Ovary (tissue), 10 donors: ENCODE measurements around the gene CPLX3. TPM values are rescaled to one million over a fixed set of nuclear protein-coding genes. Genes with fewer than 3 reads are reported as not detected.
A peak's percentile ranks its signal among the peaks of the same experiment; 100 is the strongest.

ENCODE experiments used
- DNase-seq, 5 donors: peaks; one replicate each; pipeline ENCODE4 v3.0.0-alpha.2; 2019 to 2020
- H3K27ac ChIP-seq, 2 donors: fragments of 200-600 bp; one replicate each; pipeline versions ENCODE4 v1.5.1 to v1.8.0; 2019 to 2022
- H3K27me3 ChIP-seq: fragments of 200-600 bp; one replicate; pipeline ENCODE4 v1.8.0; 2022
- H3K36me3 ChIP-seq: fragments of 200-600 bp; sonication (generic); one replicate; pipeline ENCODE4 v1.5.1; 2019
- H3K4me1 ChIP-seq: one replicate; pipeline ENCODE4 v1.8.1; 2013; ENCODE audit warnings: mild to moderate bottlenecking, moderate library complexity; ENCODE audit not compliant: insufficient read depth
- H3K4me3 ChIP-seq: fragments of 200-600 bp; sonication (generic); one replicate; pipeline ENCODE4 v1.5.1; 2017
- H3K9me3 ChIP-seq, 2 donors: fragments of 200-600 bp in 1 of 2; sonication (generic) in 1 of 2; one replicate each; pipeline versions ENCODE4 v1.5.1 to v1.8.1; 2013 to 2019; ENCODE audit warnings: mild to moderate bottlenecking in 1 of 2, moderate library complexity in 1 of 2
- EP300 ChIP-seq: sonication (generic); formaldehyde crosslinking; IDR thresholded peaks from one replicate; pipeline ENCODE4 v1.6.1; 2017; ENCODE audit warnings: antibody characterized with exemption
- POLR2A ChIP-seq: fragments of 450-650 bp; IDR thresholded peaks from one replicate; pipeline ENCODE4 v1.6.1; 2017; ENCODE audit warnings: antibody characterized with exemption, mild to moderate bottlenecking, moderate library complexity
- WGBS, 3 donors: extraction: QIAGEN DNeasy Blood & Tissue Kit in 1 of 3; methylation state at CpG; one replicate each; pipeline versions ENCODE4 v1.1.5 to v1.1.7; 2013 to 2017; 5-methylcytosine and 5-hydroxymethylcytosine counted together
- intact Hi-C, 4 donors: fragments of 100-400 bp; cut with DNase I; formaldehyde crosslinking; loops; one replicate each; pipeline versions ENCODE4 v1.11.0 to v1.15.1; 2022 to 2023
- long read RNA-seq, 3 donors: library from polyadenylated mRNA in 2 of 3; unstranded in 2 of 3; transcript quantifications; one replicate each; pipeline ENCODE4 v2.0.0 and lab custom pipeline, GENCODE V29; 2021 to 2026
- polyA plus RNA-seq, 2 donors: library from polyadenylated mRNA; stranded (reverse); fragments of 200-250 nt in 1 of 2; fragments of 350-450 nt in 1 of 2; fragmentation: Illumina TruSeq in 1 of 2; extraction: RNeasy Lipid Tissue Mini Kit (QIAGEN cat#74804) in 1 of 2; gene quantifications; one replicate each; pipeline ENCODE4 v1.2.3, GENCODE V29; 2013 to 2014
- total RNA-seq, 7 donors: library from RNA; depleted of rRNA in 2 of 7; stranded (reverse); fragments of >200 nt in 2 of 7; fragmentation: NEBNext Ultra II Directional in 3 of 7; extraction: Animal tissue kit (Norgen Biotek cat#: 25700) in 3 of 7; gene quantifications; one replicate each; pipeline versions ENCODE4 v1.1.0 to v1.2.4, GENCODE V29; 2016 to 2023
- TF ChIP-seq, protein P1 (sequence below), 3 donors: fragments of 450-650 bp in 2 of 3; fragments of 200-600 bp in 1 of 3; IDR thresholded peaks; one replicate each; pipeline versions ENCODE4 v1.5.1 to v1.8.0; 2016 to 2022; ENCODE audit warnings: antibody characterized with exemption in 3 of 3, mild to moderate bottlenecking in 1 of 3
- donor health status: DM: no; HTN: no; CAD: no; lungs with moderate emphysema.
- donor health status: DM: no; HTN: no; CAD: no.
- donor health status: Bipolar disorder and iron deficiency.
- donor health status: DM: yes; HTN: yes; CAD: no.
- donor health status: DM: no; HTN: no; CAD: no.
- donor health status: DM: yes; HTN: yes; CAD: no.

The CPLX3 gene
- total RNA-seq (not detected), polyA plus RNA-seq (not detected)
- long read RNA-seq, donor 1, result 0 reads
- long read RNA-seq, donor 2, partial matches to known transcripts, result 0 of 1 reads
- long read RNA-seq, donor 2, other reads (novel, unspliced or antisense), result 0 of 1 reads
- long read RNA-seq, donor 3, partial matches to known transcripts, result 0 of 1 reads
- long read RNA-seq, donor 3, other reads (novel, unspliced or antisense), result 1 of 1 reads

DNA sequence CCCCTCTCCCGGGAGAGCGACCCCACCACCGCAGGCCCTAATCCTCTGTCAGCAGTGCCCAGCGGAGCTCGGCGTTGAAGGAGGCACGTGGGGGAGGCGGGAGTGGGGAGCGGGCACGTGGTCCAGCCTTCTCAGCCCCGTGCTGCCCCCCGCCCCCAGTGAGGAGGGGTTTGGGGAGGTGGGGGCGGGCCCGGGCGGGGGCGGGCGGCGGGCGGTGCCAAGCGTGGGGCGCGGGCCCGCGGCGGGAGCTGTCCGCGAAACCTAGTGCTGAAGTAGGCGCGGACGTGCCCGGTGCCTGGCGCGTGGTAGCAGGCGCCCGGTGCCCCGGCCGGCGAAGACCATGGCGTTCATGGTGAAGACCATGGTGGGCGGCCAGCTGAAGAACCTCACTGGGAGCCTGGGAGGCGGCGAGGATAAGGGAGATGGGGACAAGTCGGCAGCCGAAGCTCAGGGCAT lies at the start of gene CPLX3:
Gene CPLX3, plus strand, starts transcription at position 264 of the 456 bp plus-strand sequence. Its CDS starts 77 bp downstream, at position 341.
- intact Hi-C loops, result no loop called here
- Histone ChIP-seq H3K4me1 (peaks cover 3% of the 10 kb centered on the region), H3K4me3 (no peak within 1 kb of the TSS), H3K27ac (no peak within 1 kb of the TSS), H3K36me3 (no peaks in the 10 kb centered on the region), H3K27me3 (no peaks in the 10 kb centered on the region), H3K9me3 (no peaks in the 10 kb centered on the region)
- TF ChIP-seq EP300 (no peak), POLR2A (no peak)
- TF ChIP-seq, protein P1, sequence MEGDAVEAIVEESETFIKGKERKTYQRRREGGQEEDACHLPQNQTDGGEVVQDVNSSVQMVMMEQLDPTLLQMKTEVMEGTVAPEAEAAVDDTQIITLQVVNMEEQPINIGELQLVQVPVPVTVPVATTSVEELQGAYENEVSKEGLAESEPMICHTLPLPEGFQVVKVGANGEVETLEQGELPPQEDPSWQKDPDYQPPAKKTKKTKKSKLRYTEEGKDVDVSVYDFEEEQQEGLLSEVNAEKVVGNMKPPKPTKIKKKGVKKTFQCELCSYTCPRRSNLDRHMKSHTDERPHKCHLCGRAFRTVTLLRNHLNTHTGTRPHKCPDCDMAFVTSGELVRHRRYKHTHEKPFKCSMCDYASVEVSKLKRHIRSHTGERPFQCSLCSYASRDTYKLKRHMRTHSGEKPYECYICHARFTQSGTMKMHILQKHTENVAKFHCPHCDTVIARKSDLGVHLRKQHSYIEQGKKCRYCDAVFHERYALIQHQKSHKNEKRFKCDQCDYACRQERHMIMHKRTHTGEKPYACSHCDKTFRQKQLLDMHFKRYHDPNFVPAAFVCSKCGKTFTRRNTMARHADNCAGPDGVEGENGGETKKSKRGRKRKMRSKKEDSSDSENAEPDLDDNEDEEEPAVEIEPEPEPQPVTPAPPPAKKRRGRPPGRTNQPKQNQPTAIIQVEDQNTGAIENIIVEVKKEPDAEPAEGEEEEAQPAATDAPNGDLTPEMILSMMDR (IDR thresholded peaks at IDR 0.05), result no peak
- WGBS, 3 donors, result 2 to 3% (median 2%) methylated on average over 19 to 39 of the region's 44 CpGs
- peak in 4 of 5 donors; percentile 45 to 79 (median 64) for DNase-seq

DNA sequence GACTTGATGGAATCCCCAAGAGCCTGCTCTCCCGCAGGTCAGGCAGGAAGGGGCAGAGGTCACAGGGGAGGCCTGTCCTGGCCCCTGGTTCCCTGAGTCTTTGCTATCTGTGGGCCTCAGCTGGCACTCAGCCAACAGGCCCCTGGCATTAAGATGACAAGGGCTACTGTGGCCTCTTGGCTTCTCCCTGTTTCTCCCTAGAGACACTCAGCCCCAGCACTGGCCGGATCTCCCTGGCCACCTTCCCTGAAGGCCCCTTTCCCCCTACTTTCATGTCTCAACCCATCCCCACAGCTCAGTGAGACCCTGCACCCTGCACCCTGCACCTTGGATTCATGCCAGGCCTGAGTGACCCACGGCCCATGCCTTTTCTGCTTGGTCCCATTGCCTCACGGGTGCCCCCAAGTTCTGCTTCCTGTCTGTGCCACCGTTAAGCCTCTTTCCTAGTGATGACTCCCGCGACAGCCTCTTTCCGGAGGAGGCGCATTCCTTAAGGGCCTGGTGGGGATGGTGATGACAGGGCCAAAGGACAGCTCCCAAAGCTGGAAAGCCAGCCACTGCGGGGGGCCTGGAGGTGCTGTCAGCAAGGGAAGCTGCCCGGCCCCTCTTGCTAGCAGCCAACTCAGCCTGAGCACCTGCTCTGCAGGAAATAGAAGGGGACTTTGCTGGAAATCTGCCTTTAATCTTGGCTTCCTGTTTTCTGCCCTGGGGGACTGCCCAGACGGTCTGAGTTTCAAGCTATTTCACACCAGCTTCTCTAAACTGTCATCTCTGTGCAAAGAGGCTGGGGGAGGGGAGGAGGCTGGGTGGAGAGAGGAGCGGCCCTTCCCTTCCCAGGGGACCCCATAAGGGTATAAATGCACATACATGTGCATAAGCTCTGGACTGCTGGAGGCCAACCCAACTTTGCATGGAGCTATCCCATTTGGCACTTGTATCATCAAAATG lies 49.3 kb upstream of the CPLX3 start:
- H3K27ac ChIP-seq, result no peak overlapping the region
- WGBS, 3 donors, result 50 to 55% (median 54%) methylated on average over 13 of the region's 13 CpGs
- H3K36me3 ChIP-seq, result no peaks in the 10 kb centered on the region
- no peaks in the 10 kb centered on the region for H3K27me3 ChIP-seq
- peaks cover 3% of the 10 kb centered on the region for H3K4me1 ChIP-seq
- no peak overlapping the region for H3K4me3 ChIP-seq
- H3K9me3 ChIP-seq, result no peaks in the 10 kb centered on the region
- TF ChIP-seq POLR2A, result no peak
- TF ChIP-seq, protein P1 (IDR thresholded peaks at IDR 0.05), result no peak
- no peak for TF ChIP-seq EP300
- intact Hi-C loops, result loop anchor here in 2 of 4 donors (5.0 to 10.0 kb wide), 2 partner anchors 175 to 218 kb away; partner anchors contain the start of gene SCAMP5 (in 1 of the 2)
- no peak for DNase-seq

DNA sequence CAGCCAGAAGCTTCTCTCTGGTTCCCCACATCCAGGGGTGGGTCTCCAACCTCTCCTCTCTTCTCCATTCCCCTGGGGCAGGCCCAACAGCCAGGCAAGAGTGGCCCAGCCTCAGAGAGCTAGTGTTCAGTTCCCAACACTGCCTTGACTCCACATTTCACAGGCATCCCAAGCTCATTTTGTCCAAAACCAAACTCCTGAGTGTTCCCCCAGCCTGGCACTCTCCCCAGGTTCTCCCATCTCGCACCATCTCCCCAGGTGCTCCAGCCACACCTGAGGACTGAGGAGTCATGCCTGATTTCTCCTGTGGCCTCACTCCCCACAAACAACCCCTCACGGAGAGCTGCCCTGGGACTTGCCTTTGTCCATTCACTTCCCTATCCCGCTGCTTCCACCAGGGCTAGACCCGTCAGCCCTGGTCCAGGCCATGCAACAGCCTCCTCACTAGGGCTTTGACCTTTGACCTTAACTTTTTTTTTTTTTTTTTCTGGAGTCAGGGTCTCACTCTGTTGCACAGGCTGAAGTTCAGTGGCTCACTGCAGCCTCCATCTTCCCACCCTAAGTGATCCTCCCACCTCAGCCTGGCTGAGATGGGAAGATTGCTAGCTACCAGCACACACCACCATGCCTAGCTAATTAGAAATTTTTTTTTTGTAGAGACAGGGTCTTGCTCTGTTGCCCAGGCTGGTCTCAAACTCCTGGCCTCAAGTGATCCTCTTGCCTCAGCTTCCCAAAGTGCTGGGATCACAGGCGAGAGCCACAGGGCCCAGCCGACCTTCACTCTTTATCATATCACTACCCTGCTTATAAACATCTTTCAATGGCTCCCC lies 48.4 kb upstream of the CPLX3 start:
- Histone ChIP-seq H3K36me3 (no peaks in the 10 kb centered on the region), H3K27me3 (no peaks in the 10 kb centered on the region), H3K27ac (no peak overlapping the region), H3K4me1 (peaks cover 5% of the 10 kb centered on the region), H3K9me3 (no peaks in the 10 kb centered on the region), H3K4me3 (no peak overlapping the region)
- TF ChIP-seq EP300 (no peak), POLR2A (no peak)
- TF ChIP-seq, protein P1 (IDR thresholded peaks at IDR 0.05), result no peak
- intact Hi-C loops, result loop anchor here in 2 of 4 donors (5.0 to 10.0 kb wide), 2 partner anchors 174 to 217 kb away; partner anchors contain the start of gene SCAMP5 (in 1 of the 2)
- 89 to 91% (median 89%) methylated on average over 6 of the region's 6 CpGs for WGBS, 3 donors
- no peak for DNase-seq

DNA sequence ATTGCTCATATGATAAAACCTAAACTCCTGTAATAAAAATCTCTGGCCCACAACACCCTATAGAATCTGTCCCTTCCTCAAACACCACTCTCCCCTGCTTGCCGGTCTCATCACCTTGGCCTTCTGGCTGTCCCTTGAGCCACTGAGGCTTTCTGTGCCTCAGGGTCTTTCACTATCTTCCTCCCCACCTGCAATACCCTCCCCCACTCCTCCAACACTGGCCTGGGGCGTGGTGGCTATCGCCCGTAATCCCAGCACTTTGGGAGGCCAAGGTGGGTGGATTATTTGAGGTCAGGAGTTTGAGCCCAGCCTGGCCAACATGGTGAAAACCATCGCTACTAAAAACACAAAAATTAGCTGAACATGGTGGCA lies 47.8 kb upstream of the CPLX3 start:
- Histone ChIP-seq H3K4me1 (peaks cover 11% of the 10 kb centered on the region), H3K27ac (no peak overlapping the region), H3K9me3 (no peaks in the 10 kb centered on the region), H3K27me3 (no peaks in the 10 kb centered on the region), H3K36me3 (no peaks in the 10 kb centered on the region), H3K4me3 (no peak overlapping the region)
- no peak for DNase-seq
- 83 to 92% (median 87%) methylated on average over 5 of the region's 5 CpGs for WGBS, 3 donors
- TF ChIP-seq EP300 (no peak), POLR2A (no peak)
- TF ChIP-seq, protein P1 (IDR thresholded peaks at IDR 0.05), result no peak
- intact Hi-C loops, result loop anchor here in 2 of 4 donors (5.0 to 10.0 kb wide), 2 partner anchors 174 to 216 kb away; partner anchors contain the start of gene SCAMP5 (in 1 of the 2)
